Chondrocyte (in vitro differentiated cells): Measurements from ENCODE around the gene NKX1-1. TPM values are rescaled to one million over a fixed set of nuclear protein-coding genes. Genes with fewer than 3 reads are reported as not detected.
A peak's percentile ranks its signal among the peaks of the same experiment; 100 is the strongest.

Source experiments
- DNase-seq: peaks from one replicate; pipeline ENCODE4 v3.0.0; 2021; ENCODE audit warnings: mixed read lengths, low spot score
- H3K27ac Mint-ChIP-seq: one replicate; pipeline ENCODE4 v1.8.0; 2021; ENCODE audit warnings: mild to moderate bottlenecking, moderate library complexity, mixed read lengths; ENCODE audit not compliant: unreplicated experiment
- H3K27me3 Mint-ChIP-seq: 2 replicates; pipeline ENCODE4 v1.8.0; 2021; ENCODE audit warnings: low read depth, mixed read lengths
- H3K36me3 Mint-ChIP-seq: 2 replicates; pipeline ENCODE4 v1.8.0; 2021; ENCODE audit warnings: low read depth, mixed read lengths
- H3K4me1 Mint-ChIP-seq: 2 replicates; pipeline ENCODE4 v1.8.0; 2021; ENCODE audit warnings: low read depth, mild to moderate bottlenecking, mixed read lengths
- H3K4me3 Mint-ChIP-seq: one replicate; pipeline ENCODE4 v1.8.0; 2021; ENCODE audit warnings: mild to moderate bottlenecking, moderate library complexity, mixed read lengths; ENCODE audit not compliant: unreplicated experiment
- H3K9me3 Mint-ChIP-seq: 2 replicates; pipeline ENCODE4 v1.8.0; 2021; ENCODE audit warnings: low read depth, mixed read lengths
- CTCF ChIP-seq: fragments of 200-600 bp; sonication (generic); IDR thresholded peaks from 2 replicates; pipeline ENCODE4 v1.5.0; 2021; ENCODE audit warnings: antibody characterized with exemption, mild to moderate bottlenecking, moderate library complexity
- total RNA-seq: library from RNA; stranded (reverse); gene quantifications from 3 replicates; pipeline ENCODE4 v1.2.1, GENCODE V29; 2021

NKX1-1 gene
- total RNA-seq, 1 donor from 2014 or later: not detected

- Mint-ChIP-seq H3K9me3 (peaks cover 20% of the 10 kb centered on the region), H3K4me3 (no peak overlapping the region), H3K36me3 (peaks cover 2% of the 10 kb centered on the region), H3K27me3 (peaks cover 14% of the 10 kb centered on the region), H3K27ac (no peak overlapping the region), H3K4me1 (no peaks in the 10 kb centered on the region)
- TF ChIP-seq CTCF: no peak
- peak; percentile 84 for DNase-seq
Observed at GRCh38 chr4:1449833-1450741, 43.8 kb upstream of the NKX1-1 start.

GRCh38 chr4:1449475-1449832 lies 43.2 kb upstream of the NKX1-1 start:
- Mint-ChIP-seq H3K9me3 (peaks cover 20% of the 10 kb centered on the region), H3K36me3 (peaks cover 2% of the 10 kb centered on the region), H3K27me3 (peaks cover 17% of the 10 kb centered on the region), H3K4me1 (no peaks in the 10 kb centered on the region), H3K27ac (no peak overlapping the region), H3K4me3 (no peak overlapping the region)
- DNase-seq: no peak
- no peak for TF ChIP-seq CTCF

GRCh38 chr4:1448589-1449420 lies 42.6 kb upstream of the NKX1-1 start:
- Mint-ChIP-seq H3K27me3 (peaks cover 19% of the 10 kb centered on the region), H3K9me3 (peaks cover 17% of the 10 kb centered on the region), H3K27ac (no peak overlapping the region), H3K4me3 (no peak overlapping the region), H3K4me1 (no peaks in the 10 kb centered on the region), H3K36me3 (peaks cover 2% of the 10 kb centered on the region)
- peak; percentile 80 for DNase-seq
- TF ChIP-seq CTCF: no peak

GRCh38 chr4:1447676-1448588 lies 41.7 kb upstream of the NKX1-1 start:
- Mint-ChIP-seq H3K36me3 (peaks cover 2% of the 10 kb centered on the region), H3K4me3 (no peak overlapping the region), H3K9me3 (peaks cover 9% of the 10 kb centered on the region), H3K27me3 (peaks cover 23% of the 10 kb centered on the region), H3K27ac (no peak overlapping the region), H3K4me1 (no peaks in the 10 kb centered on the region)
- TF ChIP-seq CTCF: no peak
- no peak for DNase-seq
